SU-DHL-6 (cell line): ENCODE data around the gene CARD11.

ENCODE experiments used
- EZH2phosphoT487 ChIP-seq: fragments of 200-600 bp; sonication (generic), shearing (Covaris generic); conservative IDR thresholded peaks from 2 replicates; pipeline ENCODE4 v1.6.1; 2018; ENCODE audit warnings: mild to moderate bottlenecking, antibody characterized with exemption, low read length, moderate library complexity, mixed read lengths
- TF ChIP-seq, protein P1 (sequence below): fragments of 200-600 bp; sonication (generic); IDR thresholded peaks from one replicate; pipeline ENCODE4 v1.5.1; 2017; ENCODE audit warnings: antibody characterized with exemption, mild to moderate bottlenecking, low read length, moderate library complexity; ENCODE audit not compliant: insufficient read depth, poor library complexity, severe bottlenecking

DNA sequence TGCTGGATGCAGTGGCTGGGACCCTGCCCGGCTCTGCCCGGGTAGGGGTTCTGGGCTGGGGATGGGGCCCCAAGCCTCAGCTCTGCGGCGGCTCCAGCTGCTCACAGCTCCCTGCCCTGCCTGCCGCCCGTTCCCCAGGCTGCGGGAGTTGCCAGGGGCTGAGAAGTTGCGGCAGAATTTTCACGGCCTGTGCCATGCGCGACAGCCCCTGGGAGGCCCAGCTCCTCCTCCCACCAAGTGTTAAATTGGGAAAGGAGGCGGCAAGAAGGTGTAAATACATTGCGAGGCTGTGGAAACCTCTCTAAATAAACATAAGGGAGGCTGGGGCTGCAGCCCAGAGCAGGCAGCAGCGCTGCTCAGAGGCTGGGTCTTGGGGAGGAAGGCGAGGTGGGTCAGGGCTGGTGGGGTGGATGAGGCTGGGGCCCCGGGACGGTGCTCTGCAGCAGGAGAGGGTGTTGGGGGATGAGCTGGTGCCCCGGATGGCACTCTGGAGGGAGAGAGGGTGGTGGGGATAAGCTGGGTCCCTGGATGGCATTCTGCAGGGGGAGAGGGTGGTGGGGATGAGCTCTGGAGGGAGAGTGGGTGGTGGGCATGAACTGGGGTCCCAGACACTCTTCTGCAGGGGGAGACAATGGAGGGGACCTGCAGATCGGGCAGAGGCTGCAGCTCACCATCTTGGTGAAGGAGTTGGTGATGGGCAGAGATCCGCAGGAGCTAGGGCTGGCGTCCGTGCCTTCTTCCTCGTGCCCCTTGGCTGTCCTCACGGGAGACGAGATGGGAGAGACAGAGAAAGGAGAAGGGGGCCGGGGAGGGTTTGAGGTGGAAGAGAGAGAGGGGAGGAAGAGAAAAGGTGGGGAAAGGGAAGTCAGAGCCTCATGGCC lies 114.1 kb downstream of the CARD11 start:
- TF ChIP-seq, protein P1, sequence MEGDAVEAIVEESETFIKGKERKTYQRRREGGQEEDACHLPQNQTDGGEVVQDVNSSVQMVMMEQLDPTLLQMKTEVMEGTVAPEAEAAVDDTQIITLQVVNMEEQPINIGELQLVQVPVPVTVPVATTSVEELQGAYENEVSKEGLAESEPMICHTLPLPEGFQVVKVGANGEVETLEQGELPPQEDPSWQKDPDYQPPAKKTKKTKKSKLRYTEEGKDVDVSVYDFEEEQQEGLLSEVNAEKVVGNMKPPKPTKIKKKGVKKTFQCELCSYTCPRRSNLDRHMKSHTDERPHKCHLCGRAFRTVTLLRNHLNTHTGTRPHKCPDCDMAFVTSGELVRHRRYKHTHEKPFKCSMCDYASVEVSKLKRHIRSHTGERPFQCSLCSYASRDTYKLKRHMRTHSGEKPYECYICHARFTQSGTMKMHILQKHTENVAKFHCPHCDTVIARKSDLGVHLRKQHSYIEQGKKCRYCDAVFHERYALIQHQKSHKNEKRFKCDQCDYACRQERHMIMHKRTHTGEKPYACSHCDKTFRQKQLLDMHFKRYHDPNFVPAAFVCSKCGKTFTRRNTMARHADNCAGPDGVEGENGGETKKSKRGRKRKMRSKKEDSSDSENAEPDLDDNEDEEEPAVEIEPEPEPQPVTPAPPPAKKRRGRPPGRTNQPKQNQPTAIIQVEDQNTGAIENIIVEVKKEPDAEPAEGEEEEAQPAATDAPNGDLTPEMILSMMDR = no peak
- no peak for TF ChIP-seq EZH2phosphoT487
